HepG2 (cell line): ENCODE measurements around the gene JMJD6. TPM values are rescaled to one million over a fixed set of nuclear protein-coding genes. Genes with fewer than 3 reads are reported as not detected.

Experiments
- ASH2L ChIP-seq: fragments of 300-600, 200-600 bp; sonication (generic); IDR thresholded peaks from 2 replicates; pipeline ENCODE4 v1.7.0; 2017; ENCODE audit warnings: low read depth, mild to moderate bottlenecking, moderate library complexity, mixed read lengths, low read length; ENCODE audit not compliant: insufficient read length
- KDM4B ChIP-seq: sonication (generic); formaldehyde crosslinking; IDR thresholded peaks from 2 replicates; pipeline ENCODE4 v1.4.0; 2020; ENCODE audit warnings: missing genetic modification reagents
- MIER3 ChIP-seq: IDR thresholded peaks from 2 replicates; pipeline ENCODE4 v1.6.1; 2016; ENCODE audit warnings: missing compliant biosample characterization, borderline replicate concordance
- MIXL1 ChIP-seq: IDR thresholded peaks from 2 replicates; pipeline ENCODE4 v1.6.1; 2016
- NFIB ChIP-seq: sonication (generic); formaldehyde crosslinking; IDR thresholded peaks from 2 replicates; pipeline ENCODE4 v1.9.0; 2021; ENCODE audit warnings: missing genetic modification reagents, mild to moderate bottlenecking, borderline replicate concordance
- NPAS2 ChIP-seq: sonication (generic); formaldehyde crosslinking; IDR thresholded peaks from 2 replicates; pipeline ENCODE4 v1.8.0; 2022; ENCODE audit warnings: mild to moderate bottlenecking, missing genetic modification reagents, borderline replicate concordance
- POLR2G ChIP-seq: fragments of 200-400 bp; formaldehyde crosslinking; IDR thresholded peaks from 2 replicates; pipeline ENCODE4 v1.6.1; 2018; ENCODE audit warnings: mild to moderate bottlenecking, low read depth, low read length, moderate library complexity
- RAD21 ChIP-seq: fragments of 450-650 bp; formaldehyde crosslinking; IDR thresholded peaks from 2 replicates; pipeline ENCODE4 v1.5.0; 2020; ENCODE audit warnings: mild to moderate bottlenecking
- RFX1 ChIP-seq: fragments of 450-650 bp; IDR thresholded peaks from 2 replicates; pipeline ENCODE4 v1.6.1; 2017
- ZFP36L1 ChIP-seq: sonication (generic); formaldehyde crosslinking; IDR thresholded peaks from 2 replicates; pipeline ENCODE4 v1.8.0; 2022; ENCODE audit warnings: mild to moderate bottlenecking, missing genetic modification reagents, moderate library complexity
- ZKSCAN5 ChIP-seq: sonication (generic); formaldehyde crosslinking; IDR thresholded peaks from 2 replicates; pipeline ENCODE4 v1.5.1; 2020; ENCODE audit warnings: mild to moderate bottlenecking, missing genetic modification reagents
- ZNF205 ChIP-seq: IDR thresholded peaks from 2 replicates; pipeline ENCODE4 v1.6.1; 2018; ENCODE audit warnings: missing biosample characterization, missing genetic modification reagents
- ZNF230 ChIP-seq: sonication (generic); formaldehyde crosslinking; IDR thresholded peaks from 2 replicates; pipeline ENCODE4 v1.4.0; 2020; ENCODE audit warnings: mild to moderate bottlenecking, missing genetic modification reagents
- ZNF367 ChIP-seq: sonication (generic); formaldehyde crosslinking; IDR thresholded peaks from 2 replicates; pipeline ENCODE4 v1.4.0; 2020; ENCODE audit warnings: missing genetic modification reagents, borderline replicate concordance
- ZNF543 ChIP-seq: sonication (generic); formaldehyde crosslinking; IDR thresholded peaks from 2 replicates; pipeline ENCODE4 v1.4.0; 2020; ENCODE audit warnings: mild to moderate bottlenecking, missing genetic modification reagents
- ZNF776 ChIP-seq: sonication (generic); formaldehyde crosslinking; IDR thresholded peaks from 2 replicates; pipeline ENCODE4 v1.4.0; 2020; ENCODE audit warnings: mild to moderate bottlenecking, missing genetic modification reagents
- polyA plus RNA-seq, 8 experiments: library from polyadenylated mRNA; depleted of rRNA in 3 of 8; stranded (reverse) in 7 of 8; unstranded in 1 of 8; fragments of >200 nt; fragmentation: Illumina TruSeq in 4 of 8; extraction: Trizol in 4 of 8; gene quantifications; 2 replicates each; pipeline versions ENCODE4 v1.2.1 to v1.2.3, GENCODE V29; 2011 to 2016; ENCODE audit warnings: low read depth in 4 of 8, missing spikeins in 1 of 8, mixed read lengths in 1 of 8; ENCODE audit not compliant: insufficient read depth in 1 of 8
- total RNA-seq, 5 experiments: library from RNA; depleted of rRNA; stranded (reverse); fragments of >200 nt; fragmentation: Illumina TruSeq; extraction: Trizol; gene quantifications; 2 replicates each; pipeline ENCODE4 v1.2.3, GENCODE V29; 2016; ENCODE audit warnings: low read depth in 1 of 5
- TF ChIP-seq, protein P1 (sequence below): sonication (generic); formaldehyde crosslinking; IDR thresholded peaks from 2 replicates; pipeline ENCODE4 v1.4.0; 2020; ENCODE audit warnings: mild to moderate bottlenecking, missing genetic modification reagents
- TF ChIP-seq, protein P2 (sequence below): sonication (generic); formaldehyde crosslinking; IDR thresholded peaks from 2 replicates; pipeline ENCODE4 v1.4.0; 2020; ENCODE audit warnings: missing genetic modification reagents, borderline replicate concordance
- TF ChIP-seq, protein P3 (sequence below): sonication (generic); formaldehyde crosslinking; IDR thresholded peaks from 2 replicates; pipeline ENCODE4 v1.4.0; 2020; ENCODE audit warnings: mild to moderate bottlenecking, missing genetic modification reagents
- TF ChIP-seq, protein P4 (sequence below): sonication (generic); formaldehyde crosslinking; IDR thresholded peaks from 2 replicates; pipeline ENCODE4 v1.5.0; 2020; ENCODE audit warnings: missing genetic modification reagents
- TF ChIP-seq, protein P5 (sequence below): sonication (generic); formaldehyde crosslinking; IDR thresholded peaks from 2 replicates; pipeline ENCODE4 v1.8.1; 2022; ENCODE audit warnings: mild to moderate bottlenecking, missing genetic modification reagents

JMJD6 gene
- total and polyA plus RNA-seq, 2 of the 13 experiments (the other 11 are each of a cell fraction or from before 2014, with no cell fraction given), result 33.6 to 41.0 TPM

DNA sequence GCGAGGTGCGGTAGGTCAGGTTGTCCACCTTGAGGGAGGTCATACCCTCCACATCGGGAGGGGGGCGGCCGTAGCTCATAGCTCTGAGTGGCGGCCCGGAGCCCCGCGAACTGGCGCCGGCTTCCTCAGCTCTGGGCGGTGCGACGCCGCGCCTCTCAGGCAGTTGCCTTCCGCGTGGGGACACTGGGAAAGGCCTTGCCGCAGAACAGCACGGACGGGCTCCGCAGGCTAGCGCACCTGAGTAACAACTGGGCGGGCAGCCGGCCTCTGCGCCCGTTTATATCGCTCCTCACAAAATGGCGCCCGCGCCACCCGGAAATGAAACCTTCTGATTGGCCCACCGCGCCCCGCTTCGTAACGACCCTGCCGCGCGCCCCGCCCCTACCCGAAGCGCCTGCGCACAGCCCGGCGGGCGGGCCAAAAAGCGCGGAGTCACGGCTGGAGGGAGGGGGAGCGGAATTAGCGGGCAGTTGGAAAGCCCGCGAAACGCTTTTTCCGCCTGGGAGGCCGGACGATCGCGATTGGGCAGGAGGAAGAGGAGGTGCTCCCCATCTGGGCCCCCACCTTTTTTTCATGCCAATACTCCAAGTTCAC lies 10.8 kb upstream of the JMJD6 start, which contains the start of gene SRSF2 (continued):
- TF ChIP-seq, protein P1, sequence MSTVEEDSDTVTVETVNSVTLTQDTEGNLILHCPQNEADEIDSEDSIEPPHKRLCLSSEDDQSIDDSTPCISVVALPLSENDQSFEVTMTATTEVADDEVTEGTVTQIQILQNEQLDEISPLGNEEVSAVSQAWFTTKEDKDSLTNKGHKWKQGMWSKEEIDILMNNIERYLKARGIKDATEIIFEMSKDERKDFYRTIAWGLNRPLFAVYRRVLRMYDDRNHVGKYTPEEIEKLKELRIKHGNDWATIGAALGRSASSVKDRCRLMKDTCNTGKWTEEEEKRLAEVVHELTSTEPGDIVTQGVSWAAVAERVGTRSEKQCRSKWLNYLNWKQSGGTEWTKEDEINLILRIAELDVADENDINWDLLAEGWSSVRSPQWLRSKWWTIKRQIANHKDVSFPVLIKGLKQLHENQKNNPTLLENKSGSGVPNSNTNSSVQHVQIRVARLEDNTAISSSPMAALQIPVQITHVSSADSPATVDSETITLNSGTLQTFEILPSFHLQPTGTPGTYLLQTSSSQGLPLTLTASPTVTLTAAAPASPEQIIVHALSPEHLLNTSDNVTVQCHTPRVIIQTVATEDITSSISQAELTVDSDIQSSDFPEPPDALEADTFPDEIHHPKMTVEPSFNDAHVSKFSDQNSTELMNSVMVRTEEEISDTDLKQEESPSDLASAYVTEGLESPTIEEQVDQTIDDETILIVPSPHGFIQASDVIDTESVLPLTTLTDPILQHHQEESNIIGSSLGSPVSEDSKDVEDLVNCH (CRISPR knock-in tag), result peak; percentile 70; the same call in 1 of the 2 replicates
- TF ChIP-seq, protein P2, sequence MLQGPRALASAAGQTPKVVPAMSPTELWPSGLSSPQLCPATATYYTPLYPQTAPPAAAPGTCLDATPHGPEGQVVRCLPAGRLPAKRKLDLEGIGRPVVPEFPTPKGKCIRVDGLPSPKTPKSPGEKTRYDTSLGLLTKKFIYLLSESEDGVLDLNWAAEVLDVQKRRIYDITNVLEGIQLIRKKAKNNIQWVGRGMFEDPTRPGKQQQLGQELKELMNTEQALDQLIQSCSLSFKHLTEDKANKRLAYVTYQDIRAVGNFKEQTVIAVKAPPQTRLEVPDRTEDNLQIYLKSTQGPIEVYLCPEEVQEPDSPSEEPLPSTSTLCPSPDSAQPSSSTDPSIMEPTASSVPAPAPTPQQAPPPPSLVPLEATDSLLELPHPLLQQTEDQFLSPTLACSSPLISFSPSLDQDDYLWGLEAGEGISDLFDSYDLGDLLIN (CRISPR knock-in tag), result peak; percentile 96
- TF ChIP-seq ZNF205 (CRISPR knock-in tag) (peak; percentile 73), ZKSCAN5 (CRISPR knock-in tag) (peak; percentile 65; the same call in 1 of the 2 replicates), RAD21 (peak; percentile 63), POLR2G (peak; percentile 100), ZFP36L1 (CRISPR knock-in tag) (peak; percentile 91), MIER3 (CRISPR knock-in tag) (peak; percentile 64; the same call in 1 of the 2 replicates), ZNF543 (CRISPR knock-in tag) (peak; percentile 67; the same call in 1 of the 2 replicates), KDM4B (peak; percentile 86; the same call in 1 of the 2 replicates), NFIB (no peak), RFX1 (no peak), ZNF367 (CRISPR knock-in tag) (peak; percentile 95), ZNF776 (peak; percentile 88), MIXL1 (CRISPR knock-in tag) (peak; percentile 92), ASH2L (peak; percentile 9), ZNF230 (CRISPR knock-in tag) (peak; percentile 98), NPAS2 (CRISPR knock-in tag) (no peak)
- TF ChIP-seq, protein P3, sequence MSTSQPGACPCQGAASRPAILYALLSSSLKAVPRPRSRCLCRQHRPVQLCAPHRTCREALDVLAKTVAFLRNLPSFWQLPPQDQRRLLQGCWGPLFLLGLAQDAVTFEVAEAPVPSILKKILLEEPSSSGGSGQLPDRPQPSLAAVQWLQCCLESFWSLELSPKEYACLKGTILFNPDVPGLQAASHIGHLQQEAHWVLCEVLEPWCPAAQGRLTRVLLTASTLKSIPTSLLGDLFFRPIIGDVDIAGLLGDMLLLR, result peak; percentile 85; the same call in 1 of the 2 replicates
- TF ChIP-seq, protein P4, sequence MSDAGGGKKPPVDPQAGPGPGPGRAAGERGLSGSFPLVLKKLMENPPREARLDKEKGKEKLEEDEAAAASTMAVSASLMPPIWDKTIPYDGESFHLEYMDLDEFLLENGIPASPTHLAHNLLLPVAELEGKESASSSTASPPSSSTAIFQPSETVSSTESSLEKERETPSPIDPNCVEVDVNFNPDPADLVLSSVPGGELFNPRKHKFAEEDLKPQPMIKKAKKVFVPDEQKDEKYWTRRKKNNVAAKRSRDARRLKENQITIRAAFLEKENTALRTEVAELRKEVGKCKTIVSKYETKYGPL (CRISPR knock-in tag), result peak; percentile 86
- TF ChIP-seq, protein P5, sequence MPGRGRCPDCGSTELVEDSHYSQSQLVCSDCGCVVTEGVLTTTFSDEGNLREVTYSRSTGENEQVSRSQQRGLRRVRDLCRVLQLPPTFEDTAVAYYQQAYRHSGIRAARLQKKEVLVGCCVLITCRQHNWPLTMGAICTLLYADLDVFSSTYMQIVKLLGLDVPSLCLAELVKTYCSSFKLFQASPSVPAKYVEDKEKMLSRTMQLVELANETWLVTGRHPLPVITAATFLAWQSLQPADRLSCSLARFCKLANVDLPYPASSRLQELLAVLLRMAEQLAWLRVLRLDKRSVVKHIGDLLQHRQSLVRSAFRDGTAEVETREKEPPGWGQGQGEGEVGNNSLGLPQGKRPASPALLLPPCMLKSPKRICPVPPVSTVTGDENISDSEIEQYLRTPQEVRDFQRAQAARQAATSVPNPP (CRISPR knock-in tag), result no peak; the same call in 1 of the 2 replicates
